ENCODE data around the gene CXCL9. TPM values are rescaled to one million over a fixed set of nuclear protein-coding genes. Genes with fewer than 3 reads are reported as not detected.
"Not testable (repeated sequence)": the region's sequence is repeated elsewhere in the genome, so short reads cannot be mapped to it uniquely, and the experiment has no call there.

Gene CXCL9
- total and polyA plus RNA-seq, 12 donors = 0.10 to 396 (median 0.50) TPM

GRCh38 chr4:76043306-76043705 is 36.0 kb upstream of the CXCL9 start:
- not testable (repeated sequence) for H3K4me3 ChIP-seq, ATAC-seq

GRCh38 chr4:76042241-76042998 is 35.1 kb upstream of the CXCL9 start:
- H3K4me1 ChIP-seq; H3K27ac ChIP-seq; H3K27me3 ChIP-seq; H3K4me3 ChIP-seq; DNase-seq; H3K9me3 ChIP-seq; intact Hi-C loops (cut with DNase I); H3K36me3 ChIP-seq; ATAC-seq: not testable (repeated sequence)
- 77 to 79% methylated on average over 16 to 17 of the region's 18 CpGs for WGBS, 2 donors

More at GRCh38 chr4:76043306-76043705, 36.0 kb upstream of the CXCL9 start:
- 97 to 98% methylated on average over 15 to 18 of the region's 18 CpGs for WGBS, 2 donors
- intact Hi-C loops (cut with DNase I); H3K27ac ChIP-seq; H3K27me3 ChIP-seq; H3K4me1 ChIP-seq; H3K36me3 ChIP-seq; DNase-seq; H3K9me3 ChIP-seq: not testable (repeated sequence)

DNA sequence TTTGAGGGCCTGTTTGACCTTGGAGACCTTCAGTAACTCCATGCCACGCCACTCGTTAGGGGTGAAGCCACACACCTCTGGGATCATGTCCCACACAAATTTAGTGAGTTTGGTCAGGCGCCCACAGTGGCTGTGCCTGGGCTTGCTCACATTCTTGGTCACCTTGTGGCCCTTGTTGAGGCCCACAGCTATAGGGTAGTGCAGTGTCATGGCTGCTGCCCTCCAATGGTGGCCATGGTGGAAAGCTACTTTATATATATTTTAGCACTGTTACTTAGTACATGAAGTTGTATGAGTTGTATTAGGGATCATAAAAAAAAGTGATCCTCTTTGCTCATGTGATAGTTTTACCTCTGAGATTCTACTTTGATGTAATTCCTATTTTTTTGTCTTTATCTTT is 29.5 kb upstream of the CXCL9 start:
- no peak for ATAC-seq
- Histone ChIP-seq H3K9me3 (no peaks in the 10 kb centered on the region), H3K4me1 (peaks cover 0 to 11% (median 0%) of the 10 kb centered on the region in 9 donors), H3K27ac (no peak overlapping the region), H3K27me3 (no peaks in the 10 kb centered on the region), H3K4me3 (no peak overlapping the region), H3K36me3 (no peaks in the 10 kb centered on the region)
- intact Hi-C loops (cut with DNase I) = no loop called here
- WGBS, 2 donors = 87 to 98% methylated on average over 3 of the region's 3 CpGs
- DNase-seq = no peak
- no peak for TF ChIP-seq CTCF (IDR thresholded peaks at IDR 0.05)

DNA sequence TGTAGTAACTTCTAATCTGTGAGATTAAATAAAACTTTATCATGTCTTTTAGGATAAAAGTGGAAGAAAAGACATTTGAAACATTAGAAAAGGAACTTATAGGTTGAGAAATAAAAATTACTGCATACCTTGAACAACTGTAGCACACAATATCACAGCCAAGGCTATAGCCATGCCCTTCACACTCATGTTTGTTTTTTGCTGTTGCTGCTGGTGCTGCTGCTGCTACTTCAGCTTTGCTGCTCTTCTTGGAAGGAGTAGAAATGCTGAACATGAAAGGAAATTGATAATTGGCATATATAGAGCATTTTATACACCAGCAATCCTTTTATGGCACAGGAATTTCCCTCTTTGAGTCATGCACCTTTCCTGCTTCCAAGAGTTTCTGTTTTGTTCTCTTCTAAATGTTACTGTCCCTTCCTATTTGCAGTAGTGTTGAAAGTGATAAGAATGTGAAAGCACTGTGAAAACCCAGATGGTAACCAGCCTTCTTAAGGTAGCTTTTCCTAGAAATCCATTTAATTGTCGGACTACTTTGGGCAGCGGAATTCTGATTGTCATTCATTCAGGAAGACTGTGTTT is 28.6 kb upstream of the CXCL9 start, which contains the start of gene CXCL11:
CXCL11 (minus strand) TSS at position 272 of the 582 bp plus-strand sequence; CDS start at position 189, 83 bp downstream.
- Histone ChIP-seq H3K27me3 (no peaks in the 10 kb centered on the region), H3K9me3 (no peaks in the 10 kb centered on the region), H3K36me3 (no peaks in the 10 kb centered on the region), H3K4me3 (peak within 1 kb of the TSS in 1 of 10 donors; percentile 1), H3K27ac (peak within 1 kb of the TSS in 1 of 10 donors; percentile 6), H3K4me1 (peaks cover 0 to 11% (median 0%) of the 10 kb centered on the region in 9 donors)
- TF ChIP-seq CTCF (IDR thresholded peaks at IDR 0.05) = no peak
- intact Hi-C loops (cut with DNase I) = no loop called here
- DNase-seq = no peak
- WGBS, 2 donors = 67 to 72% methylated on average over 2 of the region's 2 CpGs
- no peak for ATAC-seq

DNA sequence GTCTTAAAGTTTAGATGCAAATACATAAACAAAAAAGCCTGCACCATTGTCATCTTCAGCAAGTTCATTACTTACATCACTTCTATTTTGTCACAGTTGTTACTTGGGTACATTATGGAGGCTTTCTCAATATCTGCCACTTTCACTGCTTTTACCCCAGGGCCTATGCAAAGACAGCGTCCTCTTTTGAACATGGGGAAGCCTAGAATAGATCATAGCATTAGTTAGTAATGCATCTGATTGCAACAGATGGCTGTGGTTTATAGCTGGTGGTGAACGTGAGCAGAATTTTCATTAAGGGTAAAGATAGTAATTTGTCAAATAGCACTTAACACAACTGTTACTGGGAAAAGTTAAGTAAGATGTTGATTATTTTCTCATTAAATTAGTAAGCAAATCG is 27.8 kb upstream of the CXCL9 start:
- no peaks in the 10 kb centered on the region for H3K36me3 ChIP-seq
- no peak overlapping the region for H3K27ac ChIP-seq
- H3K27me3 ChIP-seq = no peaks in the 10 kb centered on the region
- intact Hi-C loops (cut with DNase I) = no loop called here
- WGBS, 2 donors = 72 to 73% methylated on average over 3 of the region's 3 CpGs
- ATAC-seq (no peak), DNase-seq (no peak)
- no peak for TF ChIP-seq CTCF (IDR thresholded peaks at IDR 0.05)
- peak overlapping the region in 1 of 10 donors; percentile 1 for H3K4me3 ChIP-seq
- peaks cover 0 to 11% (median 0%) of the 10 kb centered on the region in 9 donors for H3K4me1 ChIP-seq
- no peaks in the 10 kb centered on the region for H3K9me3 ChIP-seq
